GM10266 (cell line): ENCODE measurements around the gene RGS6.

ENCODE experiments used
- DNase-seq: peaks from one replicate; pipeline ENCODE4 v3.0.0; 2012; ENCODE audit errors: extremely low spot score
- TF ChIP-seq, protein P1 (sequence below): IDR thresholded peaks from 2 replicates; pipeline ENCODE4 v1.5.1; 2012; ENCODE audit warnings: mild to moderate bottlenecking, low read depth; ENCODE audit not compliant: control insufficient read depth, insufficient read depth; ENCODE audit errors: missing control alignments

RGS6 gene

DNA sequence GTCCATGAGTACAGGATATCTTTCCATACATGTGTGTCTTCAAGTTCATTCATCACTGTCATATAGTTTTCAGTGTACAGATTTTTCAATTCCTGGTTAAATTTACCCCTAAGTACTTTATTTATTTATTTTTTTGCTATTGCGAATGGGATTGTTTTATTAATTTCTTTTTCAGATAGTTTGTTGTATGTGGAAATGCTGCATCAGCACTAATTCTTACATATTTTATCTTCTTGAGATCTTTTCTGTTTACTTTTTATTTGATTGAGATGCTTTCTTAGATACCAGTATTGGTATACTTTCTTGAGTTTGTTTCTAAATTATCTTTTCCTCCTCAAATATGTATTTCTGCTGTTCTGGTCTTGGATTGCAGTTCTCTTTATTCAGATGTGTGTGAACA is 148.9 kb downstream of the RGS6 start:
- no peak for DNase-seq
- TF ChIP-seq, protein P1, sequence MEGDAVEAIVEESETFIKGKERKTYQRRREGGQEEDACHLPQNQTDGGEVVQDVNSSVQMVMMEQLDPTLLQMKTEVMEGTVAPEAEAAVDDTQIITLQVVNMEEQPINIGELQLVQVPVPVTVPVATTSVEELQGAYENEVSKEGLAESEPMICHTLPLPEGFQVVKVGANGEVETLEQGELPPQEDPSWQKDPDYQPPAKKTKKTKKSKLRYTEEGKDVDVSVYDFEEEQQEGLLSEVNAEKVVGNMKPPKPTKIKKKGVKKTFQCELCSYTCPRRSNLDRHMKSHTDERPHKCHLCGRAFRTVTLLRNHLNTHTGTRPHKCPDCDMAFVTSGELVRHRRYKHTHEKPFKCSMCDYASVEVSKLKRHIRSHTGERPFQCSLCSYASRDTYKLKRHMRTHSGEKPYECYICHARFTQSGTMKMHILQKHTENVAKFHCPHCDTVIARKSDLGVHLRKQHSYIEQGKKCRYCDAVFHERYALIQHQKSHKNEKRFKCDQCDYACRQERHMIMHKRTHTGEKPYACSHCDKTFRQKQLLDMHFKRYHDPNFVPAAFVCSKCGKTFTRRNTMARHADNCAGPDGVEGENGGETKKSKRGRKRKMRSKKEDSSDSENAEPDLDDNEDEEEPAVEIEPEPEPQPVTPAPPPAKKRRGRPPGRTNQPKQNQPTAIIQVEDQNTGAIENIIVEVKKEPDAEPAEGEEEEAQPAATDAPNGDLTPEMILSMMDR, result no peak

DNA sequence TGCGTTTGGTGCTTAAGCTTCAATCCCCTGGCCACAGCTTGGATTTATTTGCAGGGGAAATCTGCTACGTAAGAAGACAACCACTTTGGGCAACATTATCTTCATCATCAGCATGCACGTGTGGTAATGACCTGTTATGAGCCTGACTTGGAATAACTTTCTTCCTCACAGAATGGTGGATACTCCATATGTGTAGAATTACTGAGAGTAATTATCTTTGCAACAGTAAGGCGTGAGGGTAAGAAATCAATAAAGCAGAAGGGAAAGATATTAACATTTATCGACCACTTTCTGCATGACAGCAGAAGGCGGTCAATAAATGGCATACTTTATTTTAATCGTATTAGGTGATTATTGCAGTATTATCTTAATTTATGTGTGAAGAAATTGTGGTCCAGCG is 152.7 kb downstream of the RGS6 start:
- no peak for DNase-seq
- TF ChIP-seq, protein P1, result no peak

DNA sequence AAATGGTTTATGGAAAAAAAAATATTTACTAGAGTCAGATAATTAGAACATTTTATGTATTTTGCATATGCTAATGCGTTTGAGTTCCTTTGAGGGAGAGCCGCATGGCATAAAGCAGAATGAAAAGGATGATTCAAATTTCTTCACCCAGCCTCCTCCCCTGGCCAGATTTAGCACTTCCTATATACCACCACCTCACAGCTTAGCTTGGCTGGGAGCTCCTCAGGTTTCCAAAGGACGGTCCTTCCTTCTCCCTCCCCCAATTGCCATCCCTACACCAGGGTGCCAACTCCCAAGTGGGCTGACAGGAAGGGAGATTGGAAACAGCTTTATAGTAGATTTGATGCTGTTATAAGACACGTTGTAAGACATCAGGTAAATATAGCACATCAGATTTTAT is 157.4 kb downstream of the RGS6 start:
- TF ChIP-seq, protein P1, result no peak
- DNase-seq, result no peak

DNA sequence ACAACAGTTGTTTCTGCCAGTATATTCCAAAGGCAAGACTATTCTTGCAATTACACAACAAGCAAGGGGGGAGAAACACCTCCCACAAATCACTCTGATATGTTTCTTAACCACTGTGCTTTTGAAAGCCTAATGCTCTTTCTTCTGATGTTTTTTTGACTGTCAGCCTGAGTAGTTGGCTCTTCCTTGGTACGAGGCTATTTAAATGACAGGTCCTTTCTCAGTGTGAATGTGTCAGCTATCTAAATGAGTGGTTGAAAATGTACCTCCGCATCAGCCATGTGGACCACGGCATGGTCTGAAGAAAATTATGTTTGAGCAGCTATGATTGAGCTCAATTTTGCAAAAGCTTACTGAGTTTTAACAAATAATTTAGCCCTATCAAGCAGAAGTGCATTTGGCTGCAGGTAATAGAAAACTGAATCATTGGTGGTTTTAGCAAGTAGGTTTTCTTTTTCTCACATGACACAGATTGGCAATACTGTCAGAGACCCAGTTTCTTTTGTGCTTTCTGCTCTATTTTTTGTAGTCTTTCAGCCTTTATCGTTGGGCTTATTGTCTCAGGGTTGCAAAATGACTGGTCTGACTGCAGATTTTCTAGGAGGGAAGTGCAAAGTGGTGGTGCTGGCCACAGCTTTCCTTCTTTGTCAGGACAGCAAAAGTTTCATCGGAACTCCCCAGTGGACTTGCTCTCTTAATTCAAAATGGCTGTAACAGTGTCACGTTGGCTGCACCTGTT is 162.8 kb downstream of the RGS6 start:
- TF ChIP-seq, protein P1, result no peak
- DNase-seq, result no peak

DNA sequence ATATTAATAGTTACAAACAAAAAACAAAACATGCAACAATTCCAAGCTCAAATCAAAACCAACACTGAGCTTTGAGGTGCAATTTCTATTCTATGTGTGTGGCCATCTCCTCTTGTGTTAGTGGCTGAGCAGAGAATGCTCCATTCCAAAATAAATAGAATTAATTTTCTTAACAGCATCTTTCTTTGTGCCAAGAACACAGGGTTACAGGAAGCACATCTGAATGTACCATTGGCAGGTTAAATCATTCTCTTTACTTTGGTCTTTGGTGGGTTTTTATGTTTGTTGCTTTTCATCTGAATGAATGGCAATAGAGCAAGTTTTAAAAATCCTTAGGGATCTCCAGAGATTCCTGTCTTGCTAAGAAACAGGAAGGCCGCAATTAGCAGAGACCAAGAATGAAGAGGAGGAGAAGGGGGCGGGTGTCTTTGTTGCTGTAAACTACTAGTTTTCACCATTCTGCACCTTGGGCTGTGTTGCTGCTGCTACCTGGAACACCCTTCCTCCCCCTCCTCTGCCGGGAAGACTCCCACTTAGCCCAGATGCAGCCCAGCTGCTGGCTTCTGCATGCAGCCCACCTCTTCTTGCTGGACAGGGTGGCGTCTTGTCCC is 165.0 kb downstream of the RGS6 start:
- DNase-seq, result no peak
- TF ChIP-seq, protein P1, result no peak

- DNase-seq, result no peak
- TF ChIP-seq, protein P1, result no peak
These were observed 166.0 kb downstream of the RGS6 start for GRCh38 chr14:72098210-72098609.

- TF ChIP-seq, protein P1, result no peak
- DNase-seq, result no peak
These were observed 167.3 kb downstream of the RGS6 start for GRCh38 chr14:72099566-72099965.
